Neural progenitor cell (in vitro differentiated cells): Measurements from ENCODE around the gene PCDHA3. TPM values are rescaled to one million over a fixed set of nuclear protein-coding genes. Genes with fewer than 3 reads are reported as not detected.
"Not testable (repeated sequence)": the region's sequence is repeated elsewhere in the genome, so short reads cannot be mapped to it uniquely, and the experiment has no call there.

Experiments used
- DNase-seq: peaks from one replicate; pipeline ENCODE4 v3.0.0-alpha.2; 2016; ENCODE audit warnings: low spot score
- H2AFZ ChIP-seq: fragments of 200-600 bp; sonication (generic); replicated peaks from 2 replicates; pipeline ENCODE4 v1.6.1; 2016; ENCODE audit warnings: antibody characterized with exemption
- H3F3A ChIP-seq: fragments of 200-600 bp; sonication (generic); 2 replicates; pipeline ENCODE4 v1.6.1; 2016; ENCODE audit warnings: antibody characterized with exemption, low read depth
- H3K27ac ChIP-seq: fragments of 200-600 bp; sonication (generic); 2 replicates; pipeline ENCODE4 v1.5.1; 2016; ENCODE audit warnings: mild to moderate bottlenecking
- H3K27me3 ChIP-seq: fragments of 200-600 bp; sonication (generic); 2 replicates; pipeline ENCODE4 v1.6.1; 2016; ENCODE audit warnings: mild to moderate bottlenecking, moderate library complexity
- H3K36me3 ChIP-seq: fragments of 200-600 bp; sonication (generic); 2 replicates; pipeline ENCODE4 v1.5.1; 2016
- H3K4me1 ChIP-seq: fragments of 200-600 bp; sonication (generic); 2 replicates; pipeline ENCODE4 v1.6.1; 2016; ENCODE audit warnings: mixed run types
- H3K4me2 ChIP-seq: fragments of 200-600 bp; sonication (generic); 2 replicates; pipeline ENCODE4 v1.6.1; 2016
- H3K4me3 ChIP-seq: fragments of 200-600 bp; sonication (generic); 2 replicates; pipeline ENCODE4 v1.5.1; 2016
- H3K79me2 ChIP-seq: fragments of 200-600 bp; sonication (generic); 2 replicates; pipeline ENCODE4 v1.6.1; 2016; ENCODE audit warnings: low read depth
- H3K9ac ChIP-seq: fragments of 200-600 bp; sonication (generic); 2 replicates; pipeline ENCODE4 v1.6.1; 2016
- H3K9me3 ChIP-seq: fragments of 200-600 bp; sonication (generic); 2 replicates; pipeline ENCODE4 v1.5.1; 2016; ENCODE audit warnings: low read depth
- H4K20me1 ChIP-seq: fragments of 200-600 bp; sonication (generic); 2 replicates; pipeline ENCODE4 v1.6.1; 2016; ENCODE audit warnings: low read depth
- H3K27ac Mint-ChIP-seq: 3 replicates; pipeline ENCODE4 v1.8.0; 2021; ENCODE audit warnings: mixed read lengths
- H3K27me3 Mint-ChIP-seq: 2 replicates; pipeline ENCODE4 v1.8.0; 2022; ENCODE audit warnings: low read depth, mild to moderate bottlenecking, inconsistent platforms, moderate library complexity, mixed read lengths; ENCODE audit not compliant: insufficient read depth
- H3K36me3 Mint-ChIP-seq: 3 replicates; pipeline ENCODE4 v1.8.0; 2021; ENCODE audit warnings: mixed read lengths
- H3K4me1 Mint-ChIP-seq: 3 replicates; pipeline ENCODE4 v1.8.0; 2021; ENCODE audit warnings: mixed read lengths
- H3K4me3 Mint-ChIP-seq: 3 replicates; pipeline ENCODE4 v1.8.0; 2021; ENCODE audit warnings: mild to moderate bottlenecking, moderate library complexity, mixed read lengths
- H3K9me3 Mint-ChIP-seq: 3 replicates; pipeline ENCODE4 v1.8.0; 2020; ENCODE audit warnings: mixed read lengths
- CTCF ChIP-seq: fragments of 200-600 bp; sonication (generic); IDR thresholded peaks from 2 replicates; pipeline ENCODE4 v1.5.1; 2017; ENCODE audit warnings: antibody characterized with exemption, mild to moderate bottlenecking
- EZH2 ChIP-seq: fragments of 200-600 bp; sonication (generic); IDR thresholded peaks from 2 replicates; pipeline ENCODE4 v1.6.1; 2017; ENCODE audit warnings: antibody characterized with exemption, mild to moderate bottlenecking, moderate library complexity
- EZH2phosphoT487 ChIP-seq: fragments of 200-600 bp; sonication (generic); IDR thresholded peaks from 2 replicates; pipeline ENCODE4 v1.6.1; 2017; ENCODE audit warnings: antibody characterized with exemption
- total RNA-seq: library from RNA; depleted of rRNA; stranded (reverse); fragments of >200 nt; gene quantifications from 2 replicates; pipeline ENCODE4 v1.2.3, GENCODE V29; 2015; ENCODE audit warnings: low replicate concordance

Gene PCDHA3
- total RNA-seq, 1 donor from 2014 or later, result 4.0 TPM

DNA sequence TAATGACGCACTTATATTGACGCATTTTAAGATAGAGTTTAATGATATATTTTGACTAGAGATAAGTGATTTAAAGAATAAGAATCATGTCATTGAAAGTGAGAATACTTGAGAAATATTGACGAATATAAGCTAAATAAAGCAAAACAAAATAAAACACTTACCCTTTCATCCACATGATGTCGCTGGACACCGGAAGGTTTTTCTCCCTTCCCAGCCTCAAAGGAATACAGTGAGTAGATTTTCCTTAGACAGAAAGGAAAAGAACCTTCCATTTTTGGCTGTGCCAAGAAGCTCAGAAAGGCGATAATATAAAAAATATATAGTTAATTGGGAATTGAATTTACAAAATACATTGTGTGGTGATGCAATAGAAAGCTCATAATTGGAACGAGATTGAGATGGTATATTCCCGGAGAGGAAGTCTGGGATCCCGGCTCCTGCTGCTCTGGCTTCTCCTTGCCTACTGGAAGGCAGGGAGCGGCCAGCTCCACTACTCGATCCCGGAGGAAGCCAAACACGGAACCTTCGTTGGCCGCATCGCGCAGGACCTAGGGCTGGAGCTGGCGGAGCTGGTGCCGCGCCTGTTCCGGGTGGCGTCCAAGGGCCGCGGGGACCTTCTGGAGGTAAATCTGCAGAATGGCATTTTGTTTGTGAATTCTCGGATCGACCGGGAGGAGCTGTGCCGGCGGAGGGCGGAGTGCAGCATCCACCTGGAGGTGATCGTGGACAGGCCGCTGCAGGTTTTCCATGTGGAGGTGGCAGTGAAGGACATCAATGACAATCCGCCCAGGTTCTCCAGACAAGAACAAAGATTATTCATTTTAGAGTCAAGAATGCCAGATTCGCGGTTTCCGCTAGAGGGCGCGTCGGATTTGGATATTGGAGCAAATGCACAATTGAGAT is 20.8 kb downstream of the PCDHA3 start, which contains the start of gene PCDHA5:
Gene PCDHA5 (plus strand): TSS at position 239 of the 906 bp plus-strand sequence.
- TF ChIP-seq CTCF (no peak), EZH2phosphoT487 (no peak), EZH2 (no peak)
- no peak within 1 kb of the TSS for H3K9ac ChIP-seq
- no peak within 1 kb of the TSS for H2AFZ ChIP-seq
- H3K36me3 ChIP-seq, result no peaks in the 10 kb centered on the region
- Mint-ChIP-seq H3K4me3 (no peak within 1 kb of the TSS), H3K27me3 (no peaks in the 10 kb centered on the region), H3K4me1 (no peaks in the 10 kb centered on the region), H3K36me3 (peaks cover 31% of the 10 kb centered on the region), H3K27ac (no peak within 1 kb of the TSS), H3K9me3 (peaks cover 26% of the 10 kb centered on the region)
- no peak within 1 kb of the TSS for H3K4me2 ChIP-seq
- no peak for DNase-seq
- H3K27ac ChIP-seq, result no peak within 1 kb of the TSS
- H3K9me3 ChIP-seq, result no peaks in the 10 kb centered on the region
- H3K4me3 ChIP-seq, result no peak within 1 kb of the TSS
- H3K4me1 ChIP-seq, result no peaks in the 10 kb centered on the region
- no peaks in the 10 kb centered on the region for H4K20me1 ChIP-seq
- no peaks in the 10 kb centered on the region for H3K27me3 ChIP-seq
- no peaks in the 10 kb centered on the region for H3K79me2 ChIP-seq
- H3F3A ChIP-seq, result no peaks in the 10 kb centered on the region

DNA sequence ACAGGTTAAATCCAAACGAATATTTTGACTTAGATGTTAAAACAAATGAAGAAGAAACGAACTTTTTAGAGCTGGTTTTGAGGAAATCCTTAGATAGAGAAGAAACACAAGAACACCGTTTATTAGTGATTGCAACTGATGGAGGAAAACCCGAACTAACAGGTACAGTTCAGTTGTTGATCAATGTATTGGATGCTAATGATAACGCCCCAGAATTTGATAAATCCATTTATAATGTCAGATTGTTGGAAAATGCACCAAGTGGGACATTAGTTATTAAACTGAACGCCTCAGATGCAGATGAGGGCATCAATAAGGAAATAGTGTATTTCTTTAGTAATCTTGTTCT is 21.4 kb downstream of the PCDHA3 start:
- Mint-ChIP-seq H3K27me3 (no peaks in the 10 kb centered on the region), H3K4me1 (no peaks in the 10 kb centered on the region), H3K9me3 (peaks cover 29% of the 10 kb centered on the region), H3K27ac (no peak overlapping the region), H3K36me3 (peaks cover 33% of the 10 kb centered on the region), H3K4me3 (no peak overlapping the region)
- no peak for DNase-seq
- Histone ChIP-seq H4K20me1 (no peaks in the 10 kb centered on the region), H3K9ac (no peak overlapping the region), H3K79me2 (no peaks in the 10 kb centered on the region), H3K4me3 (no peak overlapping the region), H3K27me3 (no peaks in the 10 kb centered on the region), H3K27ac (no peak overlapping the region), H3K9me3 (no peaks in the 10 kb centered on the region), H3K4me2 (no peak overlapping the region), H2AFZ (no peak overlapping the region), H3F3A (no peaks in the 10 kb centered on the region), H3K36me3 (no peaks in the 10 kb centered on the region), H3K4me1 (no peaks in the 10 kb centered on the region)
- TF ChIP-seq EZH2phosphoT487, result no peak
- no peak for TF ChIP-seq EZH2
- TF ChIP-seq CTCF, result no peak

DNA sequence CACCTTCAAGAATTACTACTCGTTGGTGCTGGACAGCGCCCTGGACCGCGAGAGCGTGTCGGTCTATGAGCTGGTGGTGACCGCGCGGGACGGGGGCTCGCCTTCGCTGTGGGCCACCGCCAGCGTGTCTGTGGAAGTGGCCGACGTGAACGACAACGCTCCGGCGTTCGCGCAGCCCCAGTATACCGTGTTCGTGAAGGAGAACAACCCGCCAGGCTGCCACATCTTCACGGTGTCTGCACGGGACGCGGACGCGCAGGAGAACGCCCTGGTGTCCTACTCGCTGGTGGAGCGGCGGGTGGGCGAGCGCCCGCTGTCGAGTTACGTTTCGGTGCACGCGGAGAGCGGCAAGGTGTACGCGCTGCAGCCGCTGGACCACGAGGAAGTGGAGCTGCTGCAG is 22.1 kb downstream of the PCDHA3 start:
- H3K27ac Mint-ChIP-seq, H3K27ac ChIP-seq, H3F3A ChIP-seq, H2AFZ ChIP-seq, H3K9ac ChIP-seq, H3K27me3 Mint-ChIP-seq, H3K4me3 ChIP-seq, H3K27me3 ChIP-seq, H3K36me3 ChIP-seq, H3K4me1 ChIP-seq, H4K20me1 ChIP-seq, H3K4me3 Mint-ChIP-seq, H3K9me3 ChIP-seq, H3K79me2 ChIP-seq, DNase-seq, H3K4me2 ChIP-seq, H3K4me1 Mint-ChIP-seq: not testable (repeated sequence)
- Mint-ChIP-seq H3K9me3 (peaks cover 30% of the 10 kb centered on the region), H3K36me3 (peaks cover 31% of the 10 kb centered on the region)

GRCh38 chr5:140823475-140823874 is 22.6 kb downstream of the PCDHA3 start:
- Histone ChIP-seq H3K4me2 (no peak overlapping the region), H4K20me1 (no peaks in the 10 kb centered on the region), H3K4me1 (no peaks in the 10 kb centered on the region), H3K4me3 (no peak overlapping the region), H3K36me3 (no peaks in the 10 kb centered on the region), H3K9me3 (no peaks in the 10 kb centered on the region), H2AFZ (no peak overlapping the region), H3K27me3 (no peaks in the 10 kb centered on the region), H3K27ac (no peak overlapping the region), H3F3A (no peaks in the 10 kb centered on the region), H3K79me2 (no peaks in the 10 kb centered on the region), H3K9ac (no peak overlapping the region)
- Mint-ChIP-seq H3K4me3 (no peak overlapping the region), H3K36me3 (peaks cover 32% of the 10 kb centered on the region), H3K27me3 (no peaks in the 10 kb centered on the region), H3K27ac (no peak overlapping the region), H3K4me1 (no peaks in the 10 kb centered on the region), H3K9me3 (peaks cover 31% of the 10 kb centered on the region)
- no peak for TF ChIP-seq EZH2
- no peak for TF ChIP-seq CTCF
- no peak for TF ChIP-seq EZH2phosphoT487
- DNase-seq, result no peak
